AG09319 (cell line): ENCODE results near the gene POLD4.

Experiments
- DNase-seq: peaks from one replicate; pipeline ENCODE4 v3.0.0-alpha.2; 2010; ENCODE audit warnings: low read depth; ENCODE audit errors: extremely low read depth
- TF ChIP-seq, protein P1 (sequence below): IDR thresholded peaks from 2 replicates; pipeline ENCODE4 v1.5.1; 2011; ENCODE audit warnings: low read depth, mild to moderate bottlenecking, inconsistent platforms, low read length, moderate library complexity

The POLD4 gene

GRCh38 chr11:67382276-67383136 lies 29.2 kb upstream of the POLD4 start:
- TF ChIP-seq, protein P1, sequence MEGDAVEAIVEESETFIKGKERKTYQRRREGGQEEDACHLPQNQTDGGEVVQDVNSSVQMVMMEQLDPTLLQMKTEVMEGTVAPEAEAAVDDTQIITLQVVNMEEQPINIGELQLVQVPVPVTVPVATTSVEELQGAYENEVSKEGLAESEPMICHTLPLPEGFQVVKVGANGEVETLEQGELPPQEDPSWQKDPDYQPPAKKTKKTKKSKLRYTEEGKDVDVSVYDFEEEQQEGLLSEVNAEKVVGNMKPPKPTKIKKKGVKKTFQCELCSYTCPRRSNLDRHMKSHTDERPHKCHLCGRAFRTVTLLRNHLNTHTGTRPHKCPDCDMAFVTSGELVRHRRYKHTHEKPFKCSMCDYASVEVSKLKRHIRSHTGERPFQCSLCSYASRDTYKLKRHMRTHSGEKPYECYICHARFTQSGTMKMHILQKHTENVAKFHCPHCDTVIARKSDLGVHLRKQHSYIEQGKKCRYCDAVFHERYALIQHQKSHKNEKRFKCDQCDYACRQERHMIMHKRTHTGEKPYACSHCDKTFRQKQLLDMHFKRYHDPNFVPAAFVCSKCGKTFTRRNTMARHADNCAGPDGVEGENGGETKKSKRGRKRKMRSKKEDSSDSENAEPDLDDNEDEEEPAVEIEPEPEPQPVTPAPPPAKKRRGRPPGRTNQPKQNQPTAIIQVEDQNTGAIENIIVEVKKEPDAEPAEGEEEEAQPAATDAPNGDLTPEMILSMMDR, result peak; percentile 100
- DNase-seq, result no peak

- TF ChIP-seq, protein P1, result no peak
- no peak for DNase-seq
Observed at GRCh38 chr11:67381244-67381972, 28.1 kb upstream of the POLD4 start.

DNA sequence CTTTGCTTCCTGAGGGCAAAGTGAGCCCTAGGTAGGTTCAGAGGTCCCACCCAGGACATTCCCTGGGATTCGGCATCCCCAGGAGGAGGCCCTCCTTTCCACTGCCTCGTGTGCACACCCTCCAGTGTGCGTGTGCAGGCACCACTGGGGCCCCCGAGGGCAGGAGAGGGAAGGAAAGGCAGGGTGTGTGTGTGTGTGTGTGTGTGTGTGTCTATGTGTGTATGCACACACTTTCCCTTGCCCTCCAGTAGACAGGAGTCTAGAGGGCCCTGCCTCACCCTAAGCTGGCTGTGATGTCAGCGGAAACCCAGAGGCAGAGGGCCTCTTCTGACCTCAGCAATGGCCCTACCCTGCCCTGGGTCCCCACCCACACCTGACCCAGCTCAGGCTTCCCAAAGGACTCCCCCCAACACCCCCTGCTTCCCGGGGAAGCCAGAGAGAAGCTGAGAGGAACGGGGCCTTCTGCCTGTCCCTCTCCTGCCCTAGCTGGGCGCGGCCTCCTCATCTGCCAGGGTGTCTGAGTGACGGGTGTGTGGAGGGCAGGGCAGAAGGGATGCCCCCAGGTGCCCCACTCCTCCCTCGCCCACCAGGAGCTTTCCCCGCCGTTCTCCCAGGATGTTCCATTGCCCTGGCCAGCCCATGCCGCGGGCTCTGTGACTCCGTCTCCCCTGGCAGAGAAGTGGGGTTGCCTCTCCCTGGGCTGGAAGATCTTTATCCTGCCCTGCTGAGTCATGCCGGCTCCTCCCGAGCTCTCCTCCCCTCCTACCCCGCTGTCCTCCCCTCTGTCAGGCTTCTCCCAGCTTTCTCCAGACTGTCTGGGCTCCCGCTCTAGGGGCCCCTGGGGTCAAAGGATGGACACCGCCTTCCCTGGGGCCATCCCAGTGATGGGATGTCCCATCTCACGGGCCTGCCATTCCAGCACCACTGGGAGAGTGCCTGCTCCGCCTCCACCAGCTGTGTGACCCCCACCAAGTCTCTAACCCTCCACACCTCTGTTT lies 26.0 kb upstream of the POLD4 start:
- TF ChIP-seq, protein P1, result no peak
- DNase-seq, result no peak

- DNase-seq, result no peak
- TF ChIP-seq, protein P1, result no peak
Observed at GRCh38 chr11:67378544-67378943, 25.2 kb upstream of the POLD4 start.

DNA sequence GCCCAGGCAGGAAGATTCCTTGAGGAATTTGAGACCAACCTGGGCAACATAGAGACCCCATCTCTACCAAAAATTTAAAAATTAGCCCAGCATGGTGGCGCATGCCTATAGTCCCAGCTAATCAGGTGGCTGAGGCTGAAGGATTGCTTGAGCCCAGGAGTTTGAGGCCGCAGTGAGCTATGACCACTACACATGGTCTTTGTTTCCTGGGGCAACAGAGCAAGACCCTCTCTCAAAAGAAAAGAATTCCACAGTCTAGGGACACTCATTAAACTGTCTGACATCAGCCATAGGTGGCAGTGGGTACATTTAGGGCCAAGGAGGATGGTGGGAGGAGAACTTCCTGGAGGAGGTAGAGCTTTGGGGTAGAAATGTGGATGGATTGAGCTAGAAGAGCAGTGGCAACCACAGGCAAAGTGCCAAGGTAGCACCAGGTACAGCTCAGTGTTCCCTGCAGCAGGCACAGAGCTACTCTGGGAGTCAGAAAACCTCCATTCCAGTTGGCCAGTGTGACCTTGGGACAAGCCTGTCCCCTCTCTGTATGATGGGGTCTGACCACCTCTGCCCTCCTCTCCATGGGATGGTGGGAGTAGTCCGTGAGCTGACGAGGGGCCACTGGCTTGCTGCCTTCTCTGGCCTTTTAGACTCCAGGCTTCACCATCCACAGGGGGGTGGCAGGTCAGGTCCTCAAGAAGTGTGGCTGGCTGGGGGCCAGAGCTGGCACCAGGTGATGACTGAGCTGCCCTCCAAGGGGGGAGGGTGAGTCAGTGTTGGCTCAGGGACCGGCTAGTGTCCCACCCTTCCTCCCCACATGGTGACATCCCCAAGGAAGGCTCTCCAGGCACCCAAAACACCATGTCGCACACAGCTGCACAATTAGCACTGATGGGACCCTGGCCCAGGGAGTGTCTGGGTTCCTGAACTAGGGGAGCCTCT lies 23.8 kb upstream of the POLD4 start:
- no peak for DNase-seq

More for the DNA sequence above, 23.8 kb upstream of the POLD4 start:
- TF ChIP-seq, protein P1, result no peak
